Esophagus muscularis mucosa (tissue), 3 donors: ENCODE results near the gene ACAA1.

ENCODE experiments used
- CTCF ChIP-seq, 3 experiments: fragments of 200-600 bp in 2 of 3; fragments of 450-650 bp in 1 of 3; sonication (generic) in 2 of 3; IDR thresholded peaks; one replicate each; pipeline ENCODE4 v1.5.1; 2017 to 2019; ENCODE audit warnings: antibody characterized with exemption in 3 of 3, mild to moderate bottlenecking in 2 of 3, moderate library complexity in 1 of 3
- POLR2A ChIP-seq: fragments of 450-650 bp; IDR thresholded peaks from one replicate; pipeline ENCODE4 v1.6.1; 2017; ENCODE audit warnings: antibody characterized with exemption, moderate library complexity, mild to moderate bottlenecking, low read depth

DNA sequence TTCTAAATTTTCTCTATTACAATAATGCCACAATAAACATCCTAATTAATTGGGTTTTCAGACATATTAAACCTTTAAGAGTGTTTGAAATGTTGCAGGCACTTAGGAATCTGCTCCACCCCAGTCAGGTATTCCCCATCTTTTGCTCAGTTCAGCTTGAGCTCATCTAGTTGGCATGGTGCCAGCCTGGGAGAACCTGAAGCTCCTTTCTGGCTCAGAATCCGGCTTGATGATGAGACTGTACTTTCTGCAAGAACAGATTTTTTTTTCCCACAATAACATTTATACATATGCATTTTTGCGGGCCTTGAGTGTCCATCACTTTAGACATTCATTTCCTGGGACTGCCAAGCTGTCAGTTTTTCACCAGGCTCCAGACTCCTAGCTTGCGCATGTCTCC lies 20.7 kb upstream of the ACAA1 start:
- TF ChIP-seq CTCF (IDR thresholded peaks at IDR 0.05) = no peak
- TF ChIP-seq POLR2A = no peak
